NT2/D1 (cell line): ENCODE data around the gene EGLN3.
"Not testable (repeated sequence)": the region's sequence is repeated elsewhere in the genome, so short reads cannot be mapped to it uniquely, and the experiment has no call there.

Experiments
- DNase-seq: peaks from one replicate; pipeline ENCODE4 v3.0.0-alpha.2; 2011; ENCODE audit warnings: low read depth, low spot score
- H3K27me3 ChIP-seq: 2 replicates; pipeline ENCODE4 v1.6.0; 2011; ENCODE audit warnings: mild to moderate bottlenecking; ENCODE audit not compliant: insufficient read length, insufficient read depth
- H3K36me3 ChIP-seq: 2 replicates; pipeline ENCODE4 v1.6.1; 2011; ENCODE audit warnings: mild to moderate bottlenecking, low read length, mixed read lengths; ENCODE audit not compliant: insufficient read depth, insufficient read length
- H3K4me1 ChIP-seq: 2 replicates; pipeline ENCODE4 v1.5.1; 2011; ENCODE audit not compliant: insufficient read depth, insufficient read length
- H3K4me3 ChIP-seq: 2 replicates; pipeline ENCODE4 v1.5.1; 2011; ENCODE audit warnings: low read depth; ENCODE audit not compliant: insufficient read length
- H3K9ac ChIP-seq: 2 replicates; pipeline ENCODE4 v1.6.0; 2011; ENCODE audit warnings: low read depth; ENCODE audit not compliant: insufficient read length
- H3K9me3 ChIP-seq: 2 replicates; pipeline ENCODE4 v1.5.1; 2011; ENCODE audit warnings: mild to moderate bottlenecking, low read length; ENCODE audit not compliant: insufficient read depth
- SUZ12 ChIP-seq: IDR thresholded peaks from 2 replicates; pipeline ENCODE4 v1.6.1; 2011; ENCODE audit not compliant: insufficient read length, insufficient read depth; ENCODE audit errors: extremely low read depth
- YY1 ChIP-seq: IDR thresholded peaks from 2 replicates; pipeline ENCODE4 v1.6.1; 2011; ENCODE audit not compliant: insufficient read length, insufficient read depth
- ZNF274 ChIP-seq: IDR thresholded peaks from 2 replicates; pipeline ENCODE4 v1.6.1; 2011; ENCODE audit warnings: mild to moderate bottlenecking, low read depth, low read length

Gene EGLN3

DNA sequence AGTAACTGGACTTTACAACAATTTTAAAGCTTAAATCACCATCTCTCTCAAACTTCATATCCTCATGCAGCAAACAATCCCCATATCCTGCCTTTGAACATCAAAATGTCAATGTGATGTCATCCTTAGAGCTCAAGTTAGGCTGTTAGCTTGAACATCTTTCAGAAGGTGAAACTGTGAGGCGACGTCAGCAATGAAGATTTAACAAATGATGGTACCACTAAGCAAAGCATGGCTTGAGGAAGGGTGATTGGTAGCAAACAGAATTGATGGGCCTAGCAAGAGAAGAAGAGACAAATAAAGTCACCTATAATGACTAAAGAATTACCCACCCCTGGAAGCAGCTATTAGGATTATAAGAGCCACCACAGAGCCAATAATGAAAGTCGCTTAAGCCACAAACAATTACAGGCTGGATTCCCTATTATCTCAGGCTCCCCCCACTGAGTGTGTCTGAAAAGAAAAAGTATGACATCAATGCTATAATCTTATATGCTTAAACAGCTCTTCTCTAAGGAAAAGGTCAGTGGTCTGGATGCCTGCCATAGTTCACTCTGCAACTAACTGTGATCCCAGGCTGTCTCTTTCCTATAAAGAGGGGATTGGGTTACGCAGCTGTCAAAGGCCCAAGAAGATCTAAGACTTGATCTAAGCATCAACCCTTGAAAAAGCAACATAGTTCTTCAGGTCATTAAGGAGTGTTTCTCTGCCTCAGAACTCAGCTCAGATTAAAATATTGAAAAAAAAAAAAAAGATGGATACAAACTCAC, 18.1 kb downstream of the EGLN3 start:
- H3K4me1 ChIP-seq = peaks cover 6% of the 10 kb centered on the region
- no peak overlapping the region for H3K4me3 ChIP-seq
- H3K27me3 ChIP-seq = no peaks in the 10 kb centered on the region
- no peaks in the 10 kb centered on the region for H3K9me3 ChIP-seq
- no peak for DNase-seq
- no peak overlapping the region for H3K9ac ChIP-seq
- TF ChIP-seq SUZ12 (no peak), YY1 (no peak), ZNF274 (no peak)
- H3K36me3 ChIP-seq = peaks cover 10% of the 10 kb centered on the region

DNA sequence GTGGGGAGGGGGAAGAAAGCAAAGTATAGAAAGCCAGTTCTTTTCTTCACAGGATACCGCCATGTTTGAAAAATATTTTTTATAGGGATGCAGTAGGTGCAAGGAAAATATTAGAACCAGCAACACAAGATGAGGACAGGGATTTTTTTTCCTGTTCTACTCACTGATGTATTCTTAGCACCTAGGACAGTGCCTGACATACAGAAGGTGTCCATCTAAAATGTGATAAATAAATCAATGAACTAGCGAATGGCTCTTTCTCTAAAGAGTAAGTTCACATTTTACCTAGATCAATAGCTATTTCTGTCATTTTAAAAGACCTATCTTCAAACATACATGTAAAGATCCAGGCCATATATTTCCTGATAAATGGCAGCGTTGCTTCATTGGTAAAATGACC, 18.8 kb downstream of the EGLN3 start:
- Histone ChIP-seq H3K4me1 (peaks cover 6% of the 10 kb centered on the region), H3K4me3 (no peak overlapping the region), H3K36me3 (peaks cover 13% of the 10 kb centered on the region), H3K9ac (no peak overlapping the region), H3K9me3 (no peaks in the 10 kb centered on the region), H3K27me3 (no peaks in the 10 kb centered on the region)
- no peak for TF ChIP-seq ZNF274
- DNase-seq = no peak

DNA sequence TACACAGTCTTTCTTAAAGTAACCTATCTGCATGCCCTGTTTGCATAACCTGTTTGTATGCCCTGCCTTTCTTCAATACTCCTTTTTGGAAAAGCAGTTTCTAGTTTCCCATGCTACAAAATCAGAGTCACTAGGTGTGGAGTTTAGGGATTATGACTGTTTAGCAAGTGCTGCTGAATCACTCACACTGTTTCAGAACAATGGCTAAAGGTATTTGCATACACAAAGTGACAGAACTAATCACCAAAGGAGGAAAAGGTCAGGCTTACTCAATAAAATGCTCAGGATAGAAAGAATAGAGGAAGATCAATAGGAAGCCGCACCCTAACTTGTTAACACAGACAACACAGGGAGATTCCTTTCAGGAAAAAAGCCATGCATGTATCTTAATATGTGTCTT, 19.4 kb downstream of the EGLN3 start:
- no peaks in the 10 kb centered on the region for H3K27me3 ChIP-seq
- peaks cover 6% of the 10 kb centered on the region for H3K4me1 ChIP-seq
- no peak for TF ChIP-seq SUZ12
- no peak for TF ChIP-seq YY1
- TF ChIP-seq ZNF274 = no peak
- no peak overlapping the region for H3K4me3 ChIP-seq
- peaks cover 13% of the 10 kb centered on the region for H3K36me3 ChIP-seq
- DNase-seq = no peak
- H3K9me3 ChIP-seq = no peaks in the 10 kb centered on the region
- H3K9ac ChIP-seq = no peak overlapping the region

DNA sequence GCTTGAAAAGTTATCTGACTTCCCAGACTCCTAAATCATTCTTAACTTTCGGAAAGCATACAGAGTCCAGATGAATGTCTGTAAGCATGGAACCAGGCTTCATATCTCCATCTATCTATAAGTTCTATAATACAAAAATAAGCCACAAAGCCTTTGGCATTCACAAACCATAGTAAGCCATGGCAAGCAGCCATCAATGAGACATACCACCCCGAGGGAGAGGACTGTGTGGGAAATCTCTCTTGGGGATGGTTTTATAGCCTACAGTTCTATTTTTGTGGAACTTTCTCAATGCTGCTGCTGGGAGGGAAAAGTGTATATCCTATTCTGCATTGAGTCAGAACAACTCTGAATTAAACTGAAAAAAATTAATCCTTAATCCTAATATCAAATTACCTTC, 20.4 kb downstream of the EGLN3 start:
- TF ChIP-seq ZNF274 (no peak), YY1 (no peak), SUZ12 (no peak)

DNA sequence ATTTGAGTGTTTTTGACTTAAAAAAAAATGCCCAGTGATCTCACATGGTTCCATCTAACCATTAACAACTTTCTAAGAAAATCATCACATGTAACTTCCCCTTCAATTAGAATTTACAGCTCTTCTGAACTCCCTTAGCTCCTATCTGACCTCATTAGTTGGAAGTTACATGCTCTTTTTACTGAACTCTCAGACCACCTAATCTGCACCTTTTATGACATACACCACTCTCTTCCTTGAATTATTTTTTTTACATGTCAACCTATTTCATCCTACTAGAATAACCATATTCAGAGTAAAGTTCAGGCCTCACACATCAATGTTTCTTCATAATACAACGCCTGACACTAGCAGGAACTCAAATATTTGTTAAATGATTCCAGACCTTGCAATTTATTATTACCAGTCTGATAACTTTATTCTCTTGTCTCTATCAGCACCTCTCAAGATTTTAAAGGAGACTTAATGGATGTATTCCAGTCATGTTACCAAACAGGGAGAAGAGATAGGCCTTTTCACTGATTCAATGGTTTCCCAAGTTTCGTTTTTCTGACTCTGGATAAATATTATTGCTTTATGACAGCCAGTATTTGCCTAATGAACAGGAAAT, 21.0 kb downstream of the EGLN3 start:
- Histone ChIP-seq H3K4me3 (no peak overlapping the region), H3K27me3 (no peaks in the 10 kb centered on the region), H3K4me1 (peaks cover 2% of the 10 kb centered on the region), H3K36me3 (peaks cover 19% of the 10 kb centered on the region), H3K9ac (no peak overlapping the region), H3K9me3 (no peaks in the 10 kb centered on the region)
- no peak for TF ChIP-seq YY1
- TF ChIP-seq SUZ12 = no peak
- no peak for TF ChIP-seq ZNF274
- no peak for DNase-seq

More for the DNA sequence above, 20.4 kb downstream of the EGLN3 start:
- Histone ChIP-seq H3K4me3 (no peak overlapping the region), H3K27me3 (no peaks in the 10 kb centered on the region), H3K9ac (no peak overlapping the region), H3K4me1 (peaks cover 2% of the 10 kb centered on the region), H3K9me3 (no peaks in the 10 kb centered on the region), H3K36me3 (peaks cover 19% of the 10 kb centered on the region)
- DNase-seq = no peak

DNA sequence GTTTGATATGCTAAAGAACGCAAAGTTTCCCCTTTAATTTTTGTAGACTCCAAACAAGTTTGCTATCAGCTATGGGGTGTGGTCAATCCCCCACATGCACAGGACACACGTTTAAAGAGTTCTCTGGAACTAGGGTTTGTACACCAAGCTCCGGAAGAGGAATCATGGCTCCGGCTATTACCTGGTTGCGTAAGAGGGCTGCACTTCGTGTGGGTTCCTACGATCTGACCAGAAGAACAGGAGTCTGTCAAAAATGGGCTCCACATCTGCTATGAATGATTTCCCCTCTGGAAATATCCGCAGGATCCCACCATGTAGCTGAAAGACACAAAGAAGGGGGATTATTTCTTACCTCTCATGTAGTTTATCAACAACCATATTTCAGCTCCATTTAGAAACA, 22.0 kb downstream of the EGLN3 start:
- no peak for TF ChIP-seq SUZ12
- TF ChIP-seq YY1 = no peak
- no peak for TF ChIP-seq ZNF274
- Histone ChIP-seq H3K9me3 (no peaks in the 10 kb centered on the region), H3K4me3 (no peak overlapping the region), H3K4me1 (peaks cover 2% of the 10 kb centered on the region), H3K36me3 (peaks cover 19% of the 10 kb centered on the region), H3K9ac (no peak overlapping the region), H3K27me3 (no peaks in the 10 kb centered on the region)
- DNase-seq = no peak

DNA sequence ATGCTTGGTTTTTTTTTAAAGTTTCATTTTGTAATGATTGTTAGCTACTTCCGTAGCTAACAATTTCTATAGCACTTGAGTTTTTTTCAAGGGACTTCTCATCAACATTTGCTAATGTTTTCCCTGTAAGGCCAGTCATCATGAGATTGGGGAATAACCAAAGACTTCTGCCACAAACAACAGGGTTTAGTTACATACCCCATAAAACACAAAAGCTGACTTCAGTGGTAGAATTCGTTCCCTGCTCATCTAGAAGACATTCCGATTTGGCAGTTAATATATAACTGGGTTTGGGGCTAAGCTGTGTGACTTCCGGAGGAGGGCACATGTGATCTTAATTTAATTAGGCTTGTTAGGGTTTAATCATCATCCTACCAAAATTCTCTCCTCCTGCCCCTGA, 22.9 kb downstream of the EGLN3 start:
- Histone ChIP-seq H3K9me3 (no peaks in the 10 kb centered on the region), H3K36me3 (peaks cover 19% of the 10 kb centered on the region)
- no peak for DNase-seq

DNA sequence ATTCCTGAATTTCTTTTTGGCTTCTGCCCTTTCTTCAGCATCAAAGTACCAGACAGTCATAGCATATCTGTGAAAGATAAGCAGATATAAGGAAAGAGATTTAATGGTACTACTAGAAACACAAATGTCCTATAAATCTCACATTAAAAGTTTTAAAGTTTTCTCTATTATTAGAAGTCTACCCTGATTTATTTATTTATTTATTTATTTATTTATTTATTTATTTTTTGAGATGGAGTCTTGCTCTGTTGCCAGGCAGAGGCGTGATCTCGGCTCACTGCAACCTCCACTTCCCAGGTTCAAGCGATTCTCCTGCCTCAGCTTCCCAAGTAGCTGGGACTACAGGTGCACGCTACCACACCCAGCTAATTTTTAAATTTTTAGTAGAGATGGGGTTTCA, 23.9 kb downstream of the EGLN3 start:
- DNase-seq, H3K4me3 ChIP-seq, H3K27me3 ChIP-seq, H3K9ac ChIP-seq, H3K4me1 ChIP-seq, H3K9me3 ChIP-seq: not testable (repeated sequence)
- H3K36me3 ChIP-seq = peaks cover 19% of the 10 kb centered on the region

More for the DNA sequence above, 22.9 kb downstream of the EGLN3 start:
- no peak overlapping the region for H3K4me3 ChIP-seq
- H3K27me3 ChIP-seq = no peaks in the 10 kb centered on the region
- H3K9ac ChIP-seq = no peak overlapping the region
- TF ChIP-seq ZNF274 = no peak
- no peak for TF ChIP-seq SUZ12
- no peak for TF ChIP-seq YY1
- H3K4me1 ChIP-seq = peaks cover 2% of the 10 kb centered on the region
